HG02759 (cell line): ENCODE data around the gene SYVN1.

Source experiments
- ATAC-seq: cut with Tn5 transposase; IDR thresholded peaks from one replicate; pipeline ENCODE4 v1.9.1; 2021; ENCODE audit warnings: mild to moderate bottlenecking, moderate library complexity; ENCODE audit not compliant: unreplicated experiment

SYVN1 gene

DNA sequence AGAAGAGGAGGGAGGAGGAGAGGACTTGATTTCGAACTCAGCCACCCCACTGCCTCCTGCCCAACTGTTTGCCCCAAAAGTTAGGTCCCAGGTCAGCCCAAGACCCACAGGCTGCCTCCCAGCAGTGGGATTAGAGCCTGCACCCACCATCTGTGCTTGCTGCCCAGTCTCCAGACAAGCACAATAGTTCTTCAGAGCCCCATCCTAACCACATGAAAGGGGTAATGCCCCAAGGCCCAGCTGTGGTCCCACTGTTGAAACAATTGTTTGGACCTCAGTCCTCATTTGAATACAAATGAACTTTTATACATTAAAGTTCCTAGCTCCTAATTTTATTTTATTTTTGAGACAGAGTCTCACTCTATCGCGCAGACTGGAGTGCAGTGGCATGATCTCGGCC is 43.7 kb downstream of the SYVN1 start:
- ATAC-seq, result no peak

DNA sequence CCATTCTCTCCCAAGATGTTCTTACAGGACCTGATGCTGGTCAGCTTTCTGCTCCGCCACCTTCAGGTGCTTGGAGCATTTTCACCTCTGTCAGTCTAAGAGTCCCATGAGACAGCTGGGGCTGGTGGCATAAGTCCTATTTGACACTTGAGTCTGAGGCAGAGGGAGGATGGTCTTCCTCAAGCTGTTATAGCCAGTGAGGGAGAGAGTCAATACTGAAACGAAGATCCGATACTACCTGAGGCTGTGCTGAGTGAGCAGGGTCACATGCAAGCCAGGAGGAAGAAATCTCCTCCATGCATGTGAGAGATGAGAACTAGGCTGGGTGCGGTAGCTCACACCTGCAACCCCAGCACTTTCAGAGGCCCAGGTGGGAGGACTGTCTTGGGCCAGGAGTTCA is 44.7 kb downstream of the SYVN1 start:
- no peak for ATAC-seq

DNA sequence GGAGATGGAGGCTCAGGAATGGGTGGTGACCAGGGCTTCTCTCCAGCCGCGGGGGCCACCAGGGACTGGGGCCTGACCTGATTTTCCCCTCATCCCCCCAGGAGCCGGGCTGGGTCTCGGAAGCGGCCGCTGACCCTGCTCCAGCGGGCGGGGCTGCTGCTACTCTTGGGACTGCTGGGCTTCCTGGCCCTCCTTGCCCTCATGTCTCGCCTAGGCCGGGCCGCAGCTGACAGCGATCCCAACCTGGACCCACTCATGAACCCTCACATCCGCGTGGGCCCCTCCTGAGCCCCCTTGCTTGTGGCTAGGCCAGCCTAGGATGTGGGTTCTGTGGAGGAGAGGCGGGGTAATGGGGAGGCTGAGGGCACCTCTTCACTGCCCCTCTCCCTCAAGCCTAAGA is 46.5 kb downstream of the SYVN1 start:
- no peak for ATAC-seq

DNA sequence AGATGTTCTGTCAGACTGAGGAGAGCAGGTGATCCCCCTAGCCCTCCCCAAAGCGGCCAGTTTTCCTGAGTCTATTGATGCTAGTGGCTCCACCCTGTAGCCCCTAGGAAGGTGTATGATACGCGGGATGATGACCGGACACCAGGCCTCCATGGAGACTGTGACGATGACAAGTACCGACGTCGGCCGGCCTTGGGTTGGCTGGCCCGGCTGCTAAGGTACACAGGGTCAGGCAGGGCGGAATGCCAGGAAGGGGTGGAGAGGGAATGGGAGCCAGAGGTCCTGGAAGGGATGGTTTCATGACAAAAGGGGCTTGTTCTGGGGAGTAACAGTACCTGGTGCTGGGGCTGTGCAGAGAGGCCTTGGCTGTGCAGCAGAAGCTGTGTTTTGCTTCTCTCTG is 47.1 kb downstream of the SYVN1 start:
- ATAC-seq, result no peak

DNA sequence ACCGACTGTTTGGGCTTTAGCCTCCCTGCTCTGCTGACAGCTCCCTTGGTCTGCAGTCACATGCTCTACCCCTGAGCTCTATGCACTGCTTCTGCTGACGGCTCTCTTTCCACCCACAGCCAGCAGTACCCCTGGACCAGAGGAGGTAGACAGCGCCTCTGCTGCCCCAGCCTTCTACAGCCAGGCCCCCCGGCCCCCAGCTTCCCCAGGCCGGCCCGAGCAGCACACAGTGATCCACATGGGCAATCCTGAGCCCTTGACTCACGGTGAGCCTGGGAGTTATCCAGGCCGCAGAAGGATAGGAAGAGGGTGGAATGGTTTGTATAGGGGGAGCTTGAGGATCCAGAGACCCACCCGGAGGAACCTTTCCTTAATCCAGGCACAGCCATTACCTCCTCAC is 47.5 kb downstream of the SYVN1 start:
- no peak for ATAC-seq

DNA sequence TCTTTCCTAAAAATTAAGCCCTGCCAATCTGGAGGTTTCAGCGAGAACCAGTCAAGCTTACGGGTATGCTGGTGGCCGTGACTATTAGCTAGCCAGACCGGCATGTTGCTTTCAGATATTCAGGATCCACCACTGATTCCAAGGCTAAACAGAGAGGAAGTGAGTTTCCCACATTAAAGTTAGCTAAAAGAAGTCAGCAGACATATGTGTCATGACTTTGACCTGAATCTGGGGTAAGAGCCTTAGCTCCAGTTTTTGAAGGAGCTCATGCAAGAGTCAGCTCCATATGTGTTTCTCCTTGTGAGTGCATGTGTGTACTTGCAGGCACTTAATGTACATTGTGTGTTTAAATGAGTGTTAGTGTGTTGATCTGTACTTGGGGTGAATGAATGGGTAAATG is 48.9 kb downstream of the SYVN1 start:
- no peak for ATAC-seq

DNA sequence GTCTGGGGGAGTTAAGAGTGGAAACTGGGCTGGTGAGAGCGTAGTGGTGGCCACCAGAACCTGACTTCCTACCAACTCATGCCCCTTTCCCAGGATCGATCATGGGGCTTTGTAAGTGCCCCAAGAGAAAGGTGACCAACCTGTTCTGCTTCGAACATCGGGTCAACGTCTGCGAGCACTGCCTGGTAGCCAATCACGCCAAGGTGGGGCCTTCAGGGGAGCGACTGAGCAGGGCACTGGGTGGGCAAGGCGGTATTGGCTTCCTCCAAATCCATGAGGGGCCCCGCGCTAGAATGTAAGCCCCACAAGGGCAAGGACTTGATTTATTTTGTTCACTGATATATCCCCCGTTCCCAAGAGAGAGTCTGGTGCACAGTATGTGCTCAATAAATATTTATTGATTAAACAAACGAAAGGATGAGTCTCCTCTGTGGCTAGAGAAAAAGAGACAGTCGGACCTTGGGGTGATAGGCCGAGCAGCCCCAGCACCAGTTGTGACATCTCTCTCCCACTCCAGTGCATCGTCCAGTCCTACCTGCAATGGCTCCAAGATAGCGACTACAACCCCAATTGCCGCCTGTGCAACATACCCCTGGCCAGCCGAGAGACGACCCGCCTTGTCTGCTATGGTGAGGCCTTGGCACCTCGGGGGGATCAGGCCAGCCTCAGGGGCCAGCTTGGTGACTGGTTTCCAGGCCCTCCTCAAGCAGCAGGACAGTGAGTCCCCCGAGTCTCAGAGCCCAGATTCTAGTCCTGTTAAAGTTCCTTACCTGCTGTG is 49.5 kb downstream of the SYVN1 start:
- no peak for ATAC-seq

DNA sequence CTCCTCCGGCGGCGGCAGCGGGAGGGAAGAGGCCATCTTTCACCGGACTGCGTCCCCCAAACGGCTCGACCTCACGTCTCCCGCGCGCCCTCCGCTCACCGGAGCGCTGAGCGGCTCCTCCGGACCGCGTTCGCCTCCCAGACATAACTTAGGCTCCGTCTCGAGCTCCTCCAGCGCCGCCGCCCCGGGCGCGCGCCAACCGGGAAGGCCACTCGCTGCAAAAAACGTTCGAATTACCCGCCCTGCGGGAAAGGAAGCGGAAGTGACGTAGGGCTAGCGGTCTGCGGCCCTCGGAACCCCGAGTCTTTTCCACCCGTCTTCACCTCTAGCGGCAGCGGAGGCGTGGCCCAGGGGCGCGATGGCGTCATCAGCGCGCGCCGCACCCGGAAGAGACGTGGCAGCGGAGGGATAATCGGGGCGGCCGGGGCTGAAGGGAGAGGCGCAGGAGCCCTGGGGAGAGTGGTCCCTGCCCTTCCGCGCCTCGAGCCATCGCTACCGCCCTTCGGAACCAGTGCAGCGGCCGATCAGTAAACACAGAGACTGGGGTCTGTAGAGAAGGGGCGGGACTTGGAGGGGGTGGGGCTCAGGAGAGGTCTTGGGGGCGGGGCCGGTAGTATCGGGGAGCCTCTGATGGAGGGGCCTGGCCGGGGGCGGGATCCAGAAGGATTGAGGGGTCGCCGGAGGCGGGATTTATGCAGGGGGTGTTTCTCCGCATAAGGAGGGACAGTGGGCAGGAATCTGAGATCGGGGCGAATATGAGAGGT is 50.3 kb downstream of the SYVN1 start, which contains the start of the genes CDCA5 and ZFPL1:
Gene CDCA5, minus strand, starts transcription at position 207 of the 764 bp plus-strand sequence. Its CDS starts 62 bp downstream, at position 145.
Gene ZFPL1, plus strand, starts transcription at position 389 of the 764 bp plus-strand sequence. CDS start 477 bp downstream, outside the sequence.
- ATAC-seq, result peak; percentile 84

DNA sequence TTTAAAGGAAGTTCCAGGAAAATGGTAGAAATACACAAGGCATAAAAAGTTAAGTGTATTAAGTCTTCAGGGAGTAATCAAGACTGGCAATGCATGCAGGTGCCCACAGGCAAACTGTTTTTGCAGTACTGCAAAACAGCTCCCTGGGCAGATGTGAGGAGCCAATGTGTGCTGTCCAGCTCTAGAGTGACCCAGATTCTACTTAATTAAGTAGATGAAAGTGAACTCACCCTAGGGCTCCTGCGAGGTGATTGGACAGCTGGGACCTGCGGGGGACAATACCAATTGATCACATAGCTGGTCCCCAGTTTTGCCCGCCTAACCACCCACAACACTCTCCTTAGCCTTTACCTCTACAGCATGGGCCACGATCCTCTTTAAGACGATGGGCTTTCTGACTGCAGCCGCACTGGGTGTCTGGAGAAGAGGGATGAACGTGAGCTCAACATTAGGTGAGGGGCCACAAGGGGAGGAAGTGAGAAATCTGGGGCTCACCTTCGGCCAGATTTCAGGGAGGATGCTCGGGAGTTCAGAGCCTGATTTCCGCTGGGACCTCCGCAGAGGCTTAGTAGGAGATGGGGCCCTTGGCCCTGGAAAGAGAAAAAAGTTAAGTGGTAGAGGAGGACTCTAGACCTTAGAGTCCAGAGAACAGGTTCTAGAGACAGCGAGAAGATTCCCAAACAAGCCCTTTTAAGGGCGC is 51.0 kb downstream of the SYVN1 start:
- peak; percentile 17 for ATAC-seq

DNA sequence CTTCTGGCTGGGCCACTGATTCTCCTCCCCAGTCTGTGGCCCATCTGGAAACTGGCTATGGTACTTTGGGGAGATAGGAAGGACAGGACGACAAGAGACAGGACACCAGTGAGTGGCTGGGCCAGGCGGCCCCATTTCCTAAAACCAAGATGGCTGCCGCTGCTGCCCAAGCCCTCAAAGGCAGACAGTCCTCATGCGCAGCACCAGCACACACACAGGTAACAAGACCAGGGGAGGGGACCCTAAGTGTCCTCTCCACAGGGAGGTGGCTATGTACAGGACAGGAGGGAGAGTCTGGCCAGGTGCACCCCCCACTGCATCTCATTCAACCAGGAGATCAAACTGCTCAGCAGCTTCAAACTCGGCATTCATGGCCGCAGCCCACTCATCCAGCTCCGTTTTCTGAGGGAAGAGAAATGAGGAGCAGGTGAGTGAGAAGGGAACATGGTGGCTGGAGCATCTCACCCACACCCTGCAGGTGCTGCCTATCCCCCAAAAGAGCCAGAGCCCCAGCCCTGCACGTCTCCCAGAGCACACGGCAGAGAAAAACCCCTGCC is 55.5 kb downstream of the SYVN1 start:
- no peak for ATAC-seq

DNA sequence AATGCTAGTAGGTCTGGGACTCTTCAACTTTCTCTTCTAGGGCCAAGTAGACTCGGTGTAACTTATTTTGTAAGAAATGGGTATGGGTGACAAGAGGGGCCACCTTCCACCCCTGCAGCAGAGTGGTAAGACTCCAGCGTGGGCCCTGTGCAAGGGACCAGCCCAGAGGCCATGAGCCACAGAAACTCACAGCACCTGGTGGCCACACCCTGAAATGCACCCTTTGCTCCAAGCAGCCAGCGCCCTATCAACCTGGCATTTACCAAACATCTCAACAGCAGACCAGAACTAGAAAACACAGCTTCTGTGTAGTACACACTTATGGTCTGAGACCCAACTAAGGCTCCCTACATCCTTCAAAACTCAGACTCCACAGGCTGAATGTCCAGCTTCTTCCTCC is 56.2 kb downstream of the SYVN1 start:
- ATAC-seq, result no peak

DNA sequence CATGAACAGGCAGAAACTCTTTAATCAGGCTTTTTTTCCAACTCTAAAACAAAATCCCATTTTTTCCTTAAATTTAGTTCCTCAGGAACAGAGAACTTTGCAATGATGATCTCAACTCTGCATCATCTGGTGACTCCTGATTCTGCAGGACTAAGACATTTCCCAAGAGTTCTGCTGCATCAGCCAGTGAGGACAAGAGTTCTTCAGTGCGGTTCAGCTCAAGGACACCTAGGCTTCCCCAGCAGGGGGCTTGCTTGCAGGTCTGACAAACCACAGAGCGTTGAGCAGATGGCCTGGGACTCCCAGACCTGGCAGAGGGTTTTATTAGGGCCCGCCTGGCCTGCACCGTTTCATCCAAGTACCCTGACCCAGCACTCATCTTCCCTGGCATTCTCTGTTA is 56.9 kb downstream of the SYVN1 start:
- ATAC-seq, result no peak
